Measurements from ENCODE around the gene OR9G4. TPM values are rescaled to one million over a fixed set of nuclear protein-coding genes. Genes with fewer than 3 reads are reported as not detected.

OR9G4 gene
- not detected for total RNA-seq
- not detected for polyA plus RNA-seq (2013, experiment 1 of 2)
- not detected for polyA plus RNA-seq (2013, experiment 2 of 2)
- 0 to 0.04 (median 0) reads per million in 172 experiments for total RNA-seq

- Mint-ChIP-seq H3K4me1 (ENCODE audit: low read depth) (no peaks in the 10 kb centered on the region), H3K36me3 (ENCODE audit: low read depth) (no peaks in the 10 kb centered on the region), H3K4me3 (no peak within 1 kb of the TSS), H3K9me3 (peaks cover 8% of the 10 kb centered on the region), H3K27ac (no peak within 1 kb of the TSS), H3K27me3 (no peaks in the 10 kb centered on the region)
- Histone ChIP-seq H3K27ac (ENCODE audit: low read depth in 1 of 2, low read length in 2 of 2) (no peak within 1 kb of the TSS), H3K27me3 (ENCODE audit: control insufficient read depth in 1 of 2, insufficient read depth in 2 of 2, low read length in 2 of 2) (no peaks in the 10 kb centered on the region), H3K4me1 (ENCODE audit: insufficient read depth, low read length) (no peaks in the 10 kb centered on the region), H3K9me3 (ENCODE audit: control insufficient read depth in 1 of 2, insufficient read depth in 1 of 2, low read length in 2 of 2) (peaks cover 0 to 3% of the 10 kb centered on the region in 2 experiments), H3K36me3 (ENCODE audit: insufficient read depth, low read length) (no peaks in the 10 kb centered on the region), H3K4me3 (ENCODE audit: low read length) (no peak within 1 kb of the TSS)
- ChIA-PET POLR2A (no interaction called here), CTCF (no interaction called here)
- ATAC-seq (ENCODE audit: poor library complexity), result no peak
- DNase-seq, result no peak
- TF ChIP-seq CTCF (IDR thresholded peaks at IDR 0.05), result no peak
- intact Hi-C loops (cut with DNase I, micrococcal nuclease), result no loop called here
Observed at GRCh38 chr11:56748597-56748996, at the start of gene OR9G4. OR9G4 (minus strand) TSS chr11:56748697; CDS start chr11:56743766, 4,931 bp downstream.

- no peaks in the 10 kb centered on the region for H3K4me1 ChIP-seq (ENCODE audit: insufficient read depth, low read length)
- H3K9me3 Mint-ChIP-seq, result no peaks in the 10 kb centered on the region
- H3K27ac Mint-ChIP-seq, result no peak overlapping the region
- no peaks in the 10 kb centered on the region for H3K36me3 Mint-ChIP-seq (ENCODE audit: low read depth)
- no peaks in the 10 kb centered on the region for H3K27me3 ChIP-seq (ENCODE audit: control insufficient read depth in 1 of 2, insufficient read depth in 2 of 2, low read length in 2 of 2)
- intact Hi-C loops (cut with DNase I, micrococcal nuclease), result no loop called here
- DNase-seq (peak in 3 of 14 experiments; percentile 18 to 30 (median 23)), ATAC-seq (ENCODE audit: poor library complexity) (no peak)
- no peak overlapping the region for H3K4me3 Mint-ChIP-seq
- CTCF ChIA-PET, result no interaction called here
- no peaks in the 10 kb centered on the region for H3K36me3 ChIP-seq (ENCODE audit: insufficient read depth, low read length)
- POLR2A ChIA-PET, result no interaction called here
- no peaks in the 10 kb centered on the region for H3K9me3 ChIP-seq (ENCODE audit: control insufficient read depth in 1 of 2, insufficient read depth in 1 of 2, low read length in 2 of 2)
- H3K4me3 ChIP-seq (ENCODE audit: low read length), result no peak overlapping the region
- H3K27me3 Mint-ChIP-seq, result no peaks in the 10 kb centered on the region
- H3K4me1 Mint-ChIP-seq (ENCODE audit: low read depth), result no peaks in the 10 kb centered on the region
- peak; percentile 70 for TF ChIP-seq CTCF (IDR thresholded peaks at IDR 0.05)
- no peak overlapping the region for H3K27ac ChIP-seq (ENCODE audit: low read depth in 1 of 2, low read length in 2 of 2)
Observed at GRCh38 chr11:56783448-56784041, 35.0 kb upstream of the OR9G4 start.

- Mint-ChIP-seq H3K9me3 (no peaks in the 10 kb centered on the region), H3K36me3 (ENCODE audit: low read depth) (no peaks in the 10 kb centered on the region), H3K27ac (no peak overlapping the region), H3K27me3 (no peaks in the 10 kb centered on the region), H3K4me1 (ENCODE audit: low read depth) (no peaks in the 10 kb centered on the region), H3K4me3 (no peak overlapping the region)
- no peak for DNase-seq
- no peak overlapping the region for H3K27ac ChIP-seq (ENCODE audit: low read depth in 1 of 2, low read length in 2 of 2)
- H3K4me3 ChIP-seq (ENCODE audit: low read length), result no peak overlapping the region
- no peak for ATAC-seq (ENCODE audit: poor library complexity)
- H3K27me3 ChIP-seq (ENCODE audit: control insufficient read depth in 1 of 2, insufficient read depth in 2 of 2, low read length in 2 of 2), result no peaks in the 10 kb centered on the region
- POLR2A ChIA-PET, result no interaction called here
- intact Hi-C loops (cut with DNase I, micrococcal nuclease), result no loop called here
- CTCF ChIA-PET, result no interaction called here
- TF ChIP-seq CTCF (IDR thresholded peaks at IDR 0.05), result no peak
- H3K4me1 ChIP-seq (ENCODE audit: insufficient read depth, low read length), result no peaks in the 10 kb centered on the region
- no peaks in the 10 kb centered on the region for H3K36me3 ChIP-seq (ENCODE audit: insufficient read depth, low read length)
- no peaks in the 10 kb centered on the region for H3K9me3 ChIP-seq (ENCODE audit: control insufficient read depth in 1 of 2, insufficient read depth in 1 of 2, low read length in 2 of 2)
Observed at GRCh38 chr11:56782167-56782847, 33.8 kb upstream of the OR9G4 start.

All from CD4-positive, alpha-beta T cell (primary cell).